SK-N-SH (cell line): ENCODE measurements around the gene H2AZ1. TPM values are rescaled to one million over a fixed set of nuclear protein-coding genes. Genes with fewer than 3 reads are reported as not detected.

Experiments used
- CTCF ChIA-PET: fragments of 300-600, 350-600 bp; formaldehyde crosslinking; extraction: SDS; loops from one replicate; lab custom pipeline; 2021; lab: Yijun Ruan, JAX
- POLR2A ChIA-PET: fragments of 350-600 bp; sonication (Branson Sonifier 250); formaldehyde crosslinking; extraction: SDS; loops from one replicate; lab custom pipeline; 2020; ENCODE audit warnings: antibody characterized with exemption, inconsistent platforms; lab: Yijun Ruan, JAX
- DNase-seq: peaks from one replicate; pipeline ENCODE4 v3.0.0; 2012
- H2AFZ ChIP-seq: fragments of 200-600 bp; sonication (generic); 2 replicates; pipeline ENCODE4 v1.8.1; 2016; ENCODE audit warnings: antibody characterized with exemption, mild to moderate bottlenecking, low read depth
- H3F3A ChIP-seq: fragments of 200-600 bp; sonication (generic); replicated peaks from 2 replicates; pipeline ENCODE3; 2016; ENCODE audit warnings: antibody characterized with exemption, mild to moderate bottlenecking; ENCODE audit not compliant: insufficient read depth
- H3K27ac ChIP-seq, 2 experiments: fragments of 200-500 bp in 1 of 2; fragments of 200-600 bp in 1 of 2; sonication (Bioruptor generic) in 1 of 2; sonication (generic), shearing (Covaris generic) in 1 of 2; 2 replicates each; pipeline versions ENCODE4 v1.5.1 to v1.6.1; 2014 to 2016; ENCODE audit warnings: low read depth in 2 of 2, inconsistent platforms in 1 of 2, low read length in 1 of 2, mild to moderate bottlenecking in 1 of 2, mixed read lengths in 1 of 2
- H3K27me3 ChIP-seq: fragments of 200-600 bp; sonication (generic), shearing (Covaris generic); 2 replicates; pipeline ENCODE4 v1.6.1; 2016; ENCODE audit warnings: mixed run types; ENCODE audit not compliant: insufficient read depth
- H3K36me3 ChIP-seq, 2 experiments: fragments of 200-500 bp in 1 of 2; fragments of 200-600 bp in 1 of 2; sonication (Bioruptor generic) in 1 of 2; sonication (generic) in 1 of 2; replicated peaks in 1 of 2; 2 replicates each; pipeline versions ENCODE3 to v1.5.1; 2014 to 2016; ENCODE audit warnings: low read length in 1 of 2, mild to moderate bottlenecking in 1 of 2; ENCODE audit not compliant: insufficient read depth in 2 of 2, control insufficient read depth in 1 of 2
- H3K4me1 ChIP-seq, 2 experiments: fragments of 200-500 bp in 1 of 2; fragments of 200-600 bp in 1 of 2; sonication (Bioruptor generic) in 1 of 2; sonication (generic), shearing (Covaris generic) in 1 of 2; 2 replicates each; pipeline versions ENCODE4 v1.5.1 to v1.6.1; 2014 to 2016; ENCODE audit warnings: low read depth in 1 of 2, low read length in 1 of 2, mixed run types in 1 of 2; ENCODE audit not compliant: insufficient read depth in 2 of 2, control insufficient read depth in 1 of 2
- H3K4me2 ChIP-seq: fragments of 200-600 bp; sonication (generic), shearing (Covaris generic); 2 replicates; pipeline ENCODE4 v1.6.1; 2017; ENCODE audit warnings: mixed run types
- H3K4me3 ChIP-seq, 2 experiments: fragments of 200-500 bp in 1 of 2; fragments of 200-600 bp in 1 of 2; sonication (Bioruptor generic) in 1 of 2; sonication (generic), shearing (Covaris generic) in 1 of 2; 2 replicates each; pipeline versions ENCODE4 v1.5.1 to v1.8.1; 2014 to 2016; ENCODE audit warnings: low read depth in 2 of 2, inconsistent platforms in 1 of 2, low read length in 1 of 2, mild to moderate bottlenecking in 1 of 2, mixed read lengths in 1 of 2, moderate library complexity in 1 of 2
- H3K79me2 ChIP-seq: fragments of 200-600 bp; sonication (generic); 2 replicates; pipeline ENCODE4 v1.8.1; 2017; ENCODE audit warnings: mild to moderate bottlenecking; ENCODE audit not compliant: insufficient read depth
- H3K9ac ChIP-seq: fragments of 200-600 bp; sonication (generic); 2 replicates; pipeline ENCODE4 v1.6.1; 2017; ENCODE audit warnings: mixed run types
- H3K9me2 ChIP-seq: fragments of 200-600 bp; sonication (generic); 2 replicates; pipeline ENCODE4 v1.6.1; 2017; ENCODE audit warnings: mixed run types
- H3K9me3 ChIP-seq: fragments of 200-600 bp; sonication (generic); 2 replicates; pipeline ENCODE4 v1.6.1; 2017; ENCODE audit warnings: mixed run types, mild to moderate bottlenecking, moderate library complexity
- H4K20me1 ChIP-seq: fragments of 200-600 bp; sonication (generic); 2 replicates; pipeline ENCODE4 v1.6.1; 2017; ENCODE audit warnings: mild to moderate bottlenecking, mixed run types; ENCODE audit not compliant: insufficient read depth
- CTCF ChIP-seq: fragments of 200-600 bp; sonication (generic); IDR thresholded peaks from 2 replicates; pipeline ENCODE4 v1.6.1; 2017; ENCODE audit warnings: antibody characterized with exemption, mild to moderate bottlenecking, moderate library complexity
- ELF1 ChIP-seq: IDR thresholded peaks from 2 replicates; pipeline ENCODE4 v1.4.0; 2012
- FOSL2 ChIP-seq: IDR thresholded peaks from 2 replicates; pipeline ENCODE4 v1.4.0; 2012; ENCODE audit warnings: low read depth, mild to moderate bottlenecking, moderate library complexity, borderline replicate concordance
- GABPA ChIP-seq: IDR thresholded peaks from 2 replicates; pipeline ENCODE4 v1.4.0; 2012; ENCODE audit warnings: low read depth, mild to moderate bottlenecking
- GATA2 ChIP-seq: sonication (generic); formaldehyde crosslinking; IDR thresholded peaks from 2 replicates; pipeline ENCODE4 v1.5.0; 2020; ENCODE audit warnings: mild to moderate bottlenecking, missing genetic modification reagents
- IRF3 ChIP-seq: fragments of 150-350 bp; IDR thresholded peaks from 2 replicates; pipeline ENCODE4 v1.6.1; 2016; ENCODE audit warnings: mild to moderate bottlenecking, low read depth, low read length
- JUND ChIP-seq: IDR thresholded peaks from 2 replicates; pipeline ENCODE4 v1.4.0; 2012
- MEF2A ChIP-seq: IDR thresholded peaks from 2 replicates; pipeline ENCODE4 v1.4.0; 2012; ENCODE audit warnings: low read depth, borderline replicate concordance
- NFIC ChIP-seq: IDR thresholded peaks from 2 replicates; pipeline ENCODE4 v1.4.0; 2012; ENCODE audit warnings: borderline replicate concordance
- NRF1 ChIP-seq: IDR thresholded peaks from 2 replicates; pipeline ENCODE4 v1.6.1; 2012; ENCODE audit warnings: low read depth, mild to moderate bottlenecking, low read length
- POLR2AphosphoS5 ChIP-seq: IDR thresholded peaks from 2 replicates; pipeline ENCODE4 v1.6.1; 2012; ENCODE audit warnings: low read depth, low read length
- RAD21 ChIP-seq: IDR thresholded peaks from 2 replicates; pipeline ENCODE4 v1.6.1; 2012; ENCODE audit warnings: mild to moderate bottlenecking, low read length
- RCOR1 ChIP-seq: fragments of 150-350 bp; IDR thresholded peaks from 2 replicates; pipeline ENCODE4 v1.6.1; 2017; ENCODE audit warnings: antibody characterized with exemption, low read length
- REST ChIP-seq: IDR thresholded peaks from 2 replicates; pipeline ENCODE4 v1.6.1; 2012; ENCODE audit warnings: mild to moderate bottlenecking, low read depth, low read length, moderate library complexity
- RFX5 ChIP-seq: IDR thresholded peaks from 2 replicates; pipeline ENCODE4 v1.6.1; 2012; ENCODE audit warnings: mild to moderate bottlenecking, improper control_type of control experiment, low read length
- SIN3A ChIP-seq: IDR thresholded peaks from 2 replicates; pipeline ENCODE4 v1.6.1; 2012; ENCODE audit warnings: low read depth, mild to moderate bottlenecking, low read length, moderate library complexity, borderline replicate concordance
- SMC3 ChIP-seq: IDR thresholded peaks from 2 replicates; pipeline ENCODE4 v1.6.1; 2012; ENCODE audit warnings: low read depth, low read length, improper control_type of control experiment
- TEAD4 ChIP-seq: IDR thresholded peaks from 2 replicates; pipeline ENCODE4 v1.4.0; 2012; ENCODE audit warnings: mild to moderate bottlenecking, borderline replicate concordance; ENCODE audit not compliant: insufficient read depth
- YY1 ChIP-seq: IDR thresholded peaks from 2 replicates; pipeline ENCODE4 v1.4.0; 2012; ENCODE audit warnings: low read depth, mild to moderate bottlenecking
- WGBS: methylation state at CpG from one replicate; pipeline ENCODE4 v1.1.6; 2017; ENCODE audit warnings: low lambda C conversion rate; 5-methylcytosine and 5-hydroxymethylcytosine counted together
- polyA plus RNA-seq, 3 experiments: library from polyadenylated mRNA; depleted of rRNA; stranded (reverse); fragments of >200 nt; gene quantifications; 2 replicates each; pipeline ENCODE4 v1.2.3, GENCODE V29; 2012
- TF ChIP-seq, protein P1 (sequence below): IDR thresholded peaks from 2 replicates; pipeline ENCODE4 v1.4.0; 2012; ENCODE audit warnings: low read depth

H2AZ1 gene
- polyA plus RNA-seq, 1 of the 3 experiments (the other 2 are of a cell fraction) = 408 TPM

DNA sequence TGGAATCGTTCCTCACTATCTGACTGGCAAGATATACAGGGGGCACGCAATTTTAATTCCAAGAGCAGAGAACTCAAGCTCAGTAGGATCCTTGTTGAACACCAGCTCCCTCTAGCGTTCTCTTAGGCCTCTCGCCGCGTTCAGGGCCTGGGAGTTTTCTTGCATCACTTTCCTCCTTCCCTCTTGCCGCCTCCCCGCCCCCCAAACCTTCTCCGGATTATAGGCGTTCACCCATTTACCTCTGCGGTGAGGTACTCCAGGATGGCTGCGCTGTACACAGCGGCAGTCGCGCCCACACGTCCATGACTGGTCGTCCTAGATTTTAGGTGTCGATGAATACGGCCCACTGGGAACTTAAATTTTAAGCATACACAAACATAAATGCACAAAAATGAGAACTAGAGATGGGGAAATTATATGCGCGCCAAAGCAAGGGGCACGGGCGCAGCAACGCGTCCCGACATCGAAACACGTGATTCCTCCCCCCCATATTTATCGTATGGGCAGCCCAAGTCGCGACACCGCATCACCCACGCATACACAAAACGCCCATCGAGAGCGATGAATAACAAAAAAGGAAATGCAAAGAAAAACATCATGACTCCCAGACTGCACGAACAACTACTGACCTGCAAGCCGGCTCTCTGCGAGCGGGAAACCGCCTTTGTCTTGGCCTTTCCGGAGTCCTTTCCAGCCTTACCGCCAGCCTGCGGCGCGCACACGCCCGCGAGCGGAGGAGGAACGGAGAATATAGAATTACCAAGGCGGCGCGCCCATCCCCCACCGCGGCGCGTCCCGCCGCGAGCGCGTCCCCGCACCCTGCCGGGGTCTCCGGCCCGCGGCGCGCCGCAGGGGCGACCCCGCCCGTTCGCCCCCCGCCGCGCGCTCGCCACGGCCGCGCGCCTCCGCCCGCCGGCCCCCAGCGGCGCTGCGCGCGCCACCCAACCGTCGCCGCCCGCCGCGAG, 759 bp downstream of the H2AZ1 start (continued):
- TF ChIP-seq CTCF = peak; percentile 86
- TF ChIP-seq RFX5 = 0 out of 2 replicates have a peak, but pooled peaks have one; percentile 34
- TF ChIP-seq RAD21 = peak; percentile 81
- TF ChIP-seq SMC3 = peak; percentile 58
- no peak for TF ChIP-seq MEF2A
- no peak for TF ChIP-seq GATA2
- no peak for TF ChIP-seq IRF3
- no peak for TF ChIP-seq ELF1
- peak; percentile 66; the same call in 1 of the 2 replicates for TF ChIP-seq RCOR1
- peak; percentile 31; the same call in 1 of the 2 replicates for TF ChIP-seq SIN3A

DNA sequence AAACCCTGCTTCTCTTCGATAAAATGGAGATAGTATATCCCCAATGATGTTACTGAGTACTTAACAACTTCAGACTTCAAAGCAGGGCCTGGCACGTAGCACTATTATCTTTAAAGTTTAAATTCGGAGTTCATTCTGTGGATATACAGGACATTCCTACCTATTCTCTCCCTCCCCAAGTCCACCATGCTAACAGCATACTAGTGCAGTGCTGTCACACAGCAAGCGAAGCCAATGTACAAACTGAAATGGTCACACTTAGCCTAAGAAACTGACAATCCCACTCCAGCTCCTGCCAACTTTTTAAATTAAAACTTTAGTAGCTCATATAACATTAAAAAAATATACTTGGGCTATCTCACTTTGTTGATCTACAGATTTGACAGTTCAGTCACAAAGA, 2.5 kb downstream of the H2AZ1 start:
- Histone ChIP-seq H3K9ac (peak overlapping the region; percentile 92; the same call in 1 of the 2 replicates), H3K9me3 (no peaks in the 10 kb centered on the region), H3K27ac (peak overlapping the region; percentile 80 to 93), H3K79me2 (peaks cover 71% of the 10 kb centered on the region), H3K36me3 (peaks cover 20 to 37% of the 10 kb centered on the region in 2 experiments), H3K4me2 (peak overlapping the region; percentile 86), H3K4me1 (peaks cover 24% of the 10 kb centered on the region in 2 experiments), H4K20me1 (peaks cover 32% of the 10 kb centered on the region), H3K4me3 (peak overlapping the region in 1 of 2 experiments; percentile 80; a peak in 2 of 4 replicates), H3K9me2 (no peaks in the 10 kb centered on the region), H3K27me3 (no peaks in the 10 kb centered on the region), H3F3A (peaks cover 20% of the 10 kb centered on the region), H2AFZ (no peak overlapping the region; the same call in 1 of the 2 replicates)
- 87% methylated on average over 4 of the region's 4 CpGs for WGBS
- no peak for TF ChIP-seq POLR2AphosphoS5
- no peak for TF ChIP-seq REST
- TF ChIP-seq RAD21 = no peak
- no peak for TF ChIP-seq YY1
- no peak for TF ChIP-seq RCOR1
- TF ChIP-seq RFX5 = no peak
- TF ChIP-seq TEAD4 = no peak
- no peak for TF ChIP-seq SMC3
- no peak for TF ChIP-seq NFIC
- TF ChIP-seq, protein P1, sequence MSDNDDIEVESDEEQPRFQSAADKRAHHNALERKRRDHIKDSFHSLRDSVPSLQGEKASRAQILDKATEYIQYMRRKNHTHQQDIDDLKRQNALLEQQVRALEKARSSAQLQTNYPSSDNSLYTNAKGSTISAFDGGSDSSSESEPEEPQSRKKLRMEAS = no peak
- TF ChIP-seq FOSL2 = no peak
- TF ChIP-seq NRF1 = no peak
- no peak for TF ChIP-seq JUND
- no peak for TF ChIP-seq GABPA
- ChIA-PET CTCF (interaction anchor here (0.6 to 3.5 kb wide), 8 partner anchors 50 to 224 kb away, joined by 3 to 18 read pairs (median 4); partner anchors contain the start of gene LAMTOR3), POLR2A (interaction anchor here (1.5 to 2.6 kb wide), 2 partner anchors 9 to 53 kb away, joined by 3 to 16 read pairs; partner anchors contain the start of gene LAMTOR3)
- DNase-seq = no peak
